HepG2 (cell line): ENCODE measurements around the gene GABRR2. TPM values are rescaled to one million over a fixed set of nuclear protein-coding genes. Genes with fewer than 3 reads are reported as not detected.

Experiments used
- ATAC-seq: fragments of 200-7000 bp; cut with Tn5 transposase; 3 replicates; pipeline ENCODE4 v1.9.1; 2020; ENCODE audit warnings: mild to moderate bottlenecking, moderate library complexity
- BruUV-seq: library from RNA; stranded (reverse); fragments of 400-500 nt; replicated peaks from 2 replicates; lab custom pipeline; 2021; lab: Mats Ljungman, UMichigan
- CTCF ChIA-PET: fragments of 300-600 bp; formaldehyde crosslinking; extraction: SDS; loops from one replicate; lab custom pipeline; 2021; ENCODE audit warnings: low total read pairs, inconsistent platforms, low intra/inter-chr PET ratio; lab: Yijun Ruan, JAX
- POLR2A ChIA-PET: fragments of 350-600 bp; sonication (Branson Sonifier 250); formaldehyde crosslinking; loops from one replicate; lab custom pipeline; 2020; ENCODE audit warnings: antibody characterized with exemption, inconsistent platforms; lab: Yijun Ruan, JAX
- DNase-seq: peaks from one replicate; pipeline ENCODE4 v3.0.0-alpha.2; 2015; ENCODE audit warnings: low spot score
- FAIRE-seq: peaks from 3 replicates; lab custom pipeline; 2011; peaks lifted over from hg19 to GRCh38; lab: Jason Lieb, UNC
- H2AFZ ChIP-seq: one replicate; pipeline ENCODE4 v1.6.1; 2011; ENCODE audit warnings: low read length, inconsistent platforms
- H3K27ac ChIP-seq: fragments of 300-600 bp; 3 replicates; pipeline ENCODE4 v1.8.0; 2011; ENCODE audit warnings: mixed run types, mild to moderate bottlenecking, mixed read lengths, low read length, inconsistent platforms; ENCODE audit not compliant: insufficient read depth; ENCODE audit errors: extremely low read length
- H3K27me3 ChIP-seq, 2 experiments: fragments of 200-600 bp in 1 of 2; 2 replicates in 1 of 2; 3 replicates in 1 of 2; pipeline versions ENCODE4 v1.6.0 to v1.8.0; 2011; ENCODE audit warnings: low read length in 2 of 2, mild to moderate bottlenecking in 2 of 2, moderate library complexity in 2 of 2, inconsistent platforms in 1 of 2; ENCODE audit not compliant: insufficient read depth in 2 of 2, control insufficient read depth in 1 of 2
- H3K36me3 ChIP-seq, 2 experiments: fragments of 200-600 bp in 1 of 2; replicated peaks in 1 of 2; 2 replicates in 1 of 2; 3 replicates in 1 of 2; pipeline versions ENCODE4 v1.5.1 to v1.8.0; 2011; ENCODE audit warnings: low read length in 2 of 2, inconsistent platforms in 1 of 2; ENCODE audit not compliant: insufficient read depth in 2 of 2, control insufficient read depth in 1 of 2
- H3K4me1 ChIP-seq: 2 replicates; pipeline ENCODE4 v1.5.1; 2012; ENCODE audit warnings: low read length, inconsistent platforms; ENCODE audit not compliant: insufficient read depth
- H3K4me2 ChIP-seq: 2 replicates; pipeline ENCODE4 v1.6.0; 2011; ENCODE audit warnings: low read depth, low read length, inconsistent platforms
- H3K4me3 ChIP-seq, 3 experiments: fragments of 200-600 bp in 1 of 3; sonication (generic), shearing (Covaris generic) in 1 of 3; replicated peaks in 1 of 3; 2 replicates each; pipeline ENCODE4 v1.5.1; 2011 to 2016; ENCODE audit warnings: low read length in 3 of 3, inconsistent platforms in 2 of 3, low read depth in 2 of 3, mild to moderate bottlenecking in 2 of 3, control low read depth in 1 of 3, mixed read lengths in 1 of 3; ENCODE audit not compliant: insufficient read depth in 1 of 3
- H3K79me2 ChIP-seq: one replicate; pipeline ENCODE4 v1.6.1; 2011; ENCODE audit warnings: low read length, inconsistent platforms; ENCODE audit not compliant: insufficient read depth
- H3K9ac ChIP-seq: 2 replicates; pipeline ENCODE4 v1.6.0; 2011; ENCODE audit warnings: mild to moderate bottlenecking, low read depth, low read length, inconsistent platforms; ENCODE audit not compliant: insufficient read depth
- H3K9me3 ChIP-seq: 2 replicates; pipeline ENCODE4 v1.5.1; 2012; ENCODE audit warnings: mild to moderate bottlenecking, low read length
- H4K20me1 ChIP-seq: 2 replicates; pipeline ENCODE4 v1.6.0; 2011; ENCODE audit warnings: inconsistent platforms, mild to moderate bottlenecking, low read length, moderate library complexity; ENCODE audit not compliant: insufficient read depth
- EZH2 ChIP-seq: conservative IDR thresholded peaks from 2 replicates; pipeline ENCODE4 v1.6.1; 2012; ENCODE audit warnings: mild to moderate bottlenecking, low read depth, low read length, moderate library complexity
- HHEX ChIP-seq: IDR thresholded peaks from 2 replicates; pipeline ENCODE4 v1.6.1; 2016; ENCODE audit warnings: control low read depth
- SP4 ChIP-seq: sonication (generic); formaldehyde crosslinking; IDR thresholded peaks from 2 replicates; pipeline ENCODE4 v1.8.1; 2023; ENCODE audit warnings: mild to moderate bottlenecking, missing genetic modification reagents
- ZMAT3 ChIP-seq: sonication (generic); formaldehyde crosslinking; conservative IDR thresholded peaks from 2 replicates; pipeline ENCODE4 v1.7.0; 2021; ENCODE audit warnings: missing genetic modification reagents
- ZNF530 ChIP-seq: sonication (generic); formaldehyde crosslinking; IDR thresholded peaks from 2 replicates; pipeline ENCODE4 v1.5.0; 2020; ENCODE audit warnings: low read depth, mild to moderate bottlenecking, missing genetic modification reagents
- ZSCAN21 ChIP-seq: sonication (generic); formaldehyde crosslinking; IDR thresholded peaks from 2 replicates; pipeline ENCODE4 v1.8.0; 2022; ENCODE audit warnings: mild to moderate bottlenecking, missing genetic modification reagents, moderate library complexity, borderline replicate concordance
- WGBS: methylation state at CpG from one replicate; pipeline ENCODE4 v1.1.6; 2017; ENCODE audit warnings: low lambda C conversion rate; 5-methylcytosine and 5-hydroxymethylcytosine counted together
- in situ Hi-C: cut with HindIII; loops from 2 replicates; pipeline ENCODE4 v1.10.0; 2017; ENCODE audit warnings: low pct_unique_long_range_greater_than_20kb; ENCODE audit not compliant: extremely low pct_ligation_motif_present
- intact Hi-C: fragments of 100-400 bp; cut with micrococcal nuclease; formaldehyde crosslinking; loops from one replicate; pipeline ENCODE4 v1.10.0; 2022; ENCODE audit not compliant: unreplicated experiment
- polyA plus RNA-seq, 8 experiments: library from polyadenylated mRNA; depleted of rRNA in 3 of 8; stranded (reverse) in 7 of 8; unstranded in 1 of 8; fragments of >200 nt; fragmentation: Illumina TruSeq in 4 of 8; extraction: Trizol in 4 of 8; gene quantifications; 2 replicates each; pipeline versions ENCODE4 v1.2.1 to v1.2.3, GENCODE V29; 2011 to 2016; ENCODE audit warnings: low read depth in 4 of 8, missing spikeins in 1 of 8, mixed read lengths in 1 of 8; ENCODE audit not compliant: insufficient read depth in 1 of 8
- total RNA-seq, 5 experiments: library from RNA; depleted of rRNA; stranded (reverse); fragments of >200 nt; fragmentation: Illumina TruSeq; extraction: Trizol; gene quantifications; 2 replicates each; pipeline ENCODE4 v1.2.3, GENCODE V29; 2016; ENCODE audit warnings: low read depth in 1 of 5

The GABRR2 gene
- total and polyA plus RNA-seq, 2 of the 13 experiments (the other 11 are each of a cell fraction or from before 2014, with no cell fraction given), result 0.13 TPM; not detected in 1

GRCh38 chr6:89255417-89255816, 59.7 kb downstream of the GABRR2 start:
- no peak overlapping the region for H3K4me2 ChIP-seq
- DNase-seq, result no peak
- CTCF ChIA-PET, result no interaction called here
- H2AFZ ChIP-seq, result no peak overlapping the region
- peaks cover 0 to 10% of the 10 kb centered on the region in 2 experiments; a peak in 1 of 5 replicates for H3K27me3 ChIP-seq
- no peak for ATAC-seq
- no peak for TF ChIP-seq HHEX (CRISPR knock-in tag)
- no peak for TF ChIP-seq ZNF530 (CRISPR knock-in tag)
- no peak for TF ChIP-seq SP4
- no peak for TF ChIP-seq ZSCAN21 (CRISPR knock-in tag)
- H3K9ac ChIP-seq, result no peak overlapping the region
- in situ Hi-C loops, result no loop called here
- H4K20me1 ChIP-seq, result no peaks in the 10 kb centered on the region
- no peaks in the 10 kb centered on the region for H3K9me3 ChIP-seq
- H3K27ac ChIP-seq, result no peak overlapping the region
- POLR2A ChIA-PET, result no interaction called here
- no peaks in the 10 kb centered on the region for H3K36me3 ChIP-seq
- H3K4me1 ChIP-seq, result no peaks in the 10 kb centered on the region
- FAIRE-seq, result no peak
- intact Hi-C loops, result no loop called here
- 53% methylated on average over 4 of the region's 4 CpGs for WGBS
- BruUV-seq, result no TSS peak
- H3K79me2 ChIP-seq, result no peaks in the 10 kb centered on the region
- no peak overlapping the region for H3K4me3 ChIP-seq

GRCh38 chr6:89254569-89254968, 60.5 kb downstream of the GABRR2 start:
- Histone ChIP-seq H4K20me1 (no peaks in the 10 kb centered on the region), H3K27ac (no peak overlapping the region), H3K36me3 (no peaks in the 10 kb centered on the region), H3K4me2 (no peak overlapping the region), H2AFZ (no peak overlapping the region), H3K4me3 (no peak overlapping the region), H3K9me3 (no peaks in the 10 kb centered on the region), H3K79me2 (no peaks in the 10 kb centered on the region), H3K27me3 (peaks cover 0 to 10% of the 10 kb centered on the region in 2 experiments; a peak in 1 of 5 replicates), H3K4me1 (no peaks in the 10 kb centered on the region), H3K9ac (no peak overlapping the region)
- intact Hi-C loops (no loop called here), in situ Hi-C loops (no loop called here)
- no TSS peak for BruUV-seq
- FAIRE-seq (no peak), ATAC-seq (no peak), DNase-seq (no peak)
- CTCF ChIA-PET, result no interaction called here
- POLR2A ChIA-PET, result no interaction called here
- TF ChIP-seq EZH2 (no peak), ZMAT3 (CRISPR knock-in tag) (no peak)
